H9 (cell line): ENCODE data around the gene UBL4A. TPM values are rescaled to one million over a fixed set of nuclear protein-coding genes. Genes with fewer than 3 reads are reported as not detected.

Experiments used
- DNase-seq: peaks from one replicate; pipeline ENCODE4 v3.0.0-alpha.2; 2017
- H2AFZ ChIP-seq: one replicate; pipeline ENCODE4 v1.6.1; 2013; ENCODE audit warnings: mild to moderate bottlenecking, low read length, control low read depth, moderate library complexity
- H2AK5ac ChIP-seq: 2 replicates; pipeline ENCODE4 v1.6.1; 2013; ENCODE audit warnings: low read length, control low read depth, mixed read lengths; ENCODE audit not compliant: insufficient read length
- H2BK120ac ChIP-seq: one replicate; pipeline ENCODE4 v1.6.1; 2013; ENCODE audit warnings: low read depth, mild to moderate bottlenecking, low read length, control low read depth, inconsistent platforms; ENCODE audit not compliant: poor library complexity, severe bottlenecking
- H2BK12ac ChIP-seq: 2 replicates; pipeline ENCODE4 v1.6.1; 2013; ENCODE audit warnings: low read length, control low read depth, mixed read lengths, low read depth; ENCODE audit not compliant: insufficient read length
- H2BK15ac ChIP-seq: 2 replicates; pipeline ENCODE4 v1.6.1; 2013; ENCODE audit warnings: low read depth, low read length, control low read depth
- H2BK20ac ChIP-seq: one replicate; pipeline ENCODE4 v1.6.1; 2013; ENCODE audit warnings: low read depth, mild to moderate bottlenecking, low read length, control low read depth, inconsistent platforms; ENCODE audit not compliant: poor library complexity, severe bottlenecking
- H2BK5ac ChIP-seq: 2 replicates; pipeline ENCODE4 v1.6.1; 2013; ENCODE audit warnings: low read length, control low read depth, mixed read lengths; ENCODE audit not compliant: insufficient read length
- H3K14ac ChIP-seq: 2 replicates; pipeline ENCODE4 v1.6.1; 2013; ENCODE audit warnings: low read length, control low read depth; ENCODE audit not compliant: insufficient read depth
- H3K18ac ChIP-seq: 2 replicates; pipeline ENCODE4 v1.6.1; 2013; ENCODE audit warnings: low read depth, mild to moderate bottlenecking, mixed read lengths, low read length, control low read depth; ENCODE audit not compliant: insufficient read length
- H3K23ac ChIP-seq: 2 replicates; pipeline ENCODE4 v1.6.1; 2013; ENCODE audit warnings: low read length, control low read depth, mixed read lengths, low read depth; ENCODE audit not compliant: insufficient read length
- H3K23me2 ChIP-seq: 2 replicates; pipeline ENCODE4 v1.6.1; 2013; ENCODE audit warnings: low read depth, mild to moderate bottlenecking, mixed read lengths, low read length, control low read depth; ENCODE audit not compliant: insufficient read length, poor library complexity, severe bottlenecking
- H3K27ac ChIP-seq: 2 replicates; pipeline ENCODE4 v1.5.1; 2013; ENCODE audit warnings: low read length, control low read depth, mixed read lengths, low read depth; ENCODE audit not compliant: insufficient read length
- H3K27me3 ChIP-seq: 2 replicates; pipeline ENCODE4 v1.6.1; 2013; ENCODE audit warnings: low read length, control low read depth, inconsistent platforms; ENCODE audit not compliant: insufficient read depth
- H3K4ac ChIP-seq: 2 replicates; pipeline ENCODE4 v1.6.1; 2013; ENCODE audit warnings: low read depth, mild to moderate bottlenecking, control low read depth, inconsistent platforms, low read length, moderate library complexity
- H3K4me1 ChIP-seq: 2 replicates; pipeline ENCODE4 v1.6.1; 2013; ENCODE audit warnings: low read length, control low read depth, inconsistent platforms; ENCODE audit not compliant: insufficient read depth
- H3K4me2 ChIP-seq: 2 replicates; pipeline ENCODE4 v1.6.1; 2013; ENCODE audit warnings: low read length, control low read depth, mixed read lengths; ENCODE audit not compliant: insufficient read length, insufficient read depth
- H3K56ac ChIP-seq: 2 replicates; pipeline ENCODE4 v1.6.1; 2013; ENCODE audit warnings: low read depth, mild to moderate bottlenecking, mixed read lengths, low read length, control low read depth; ENCODE audit not compliant: insufficient read length
- H3K79me1 ChIP-seq: 2 replicates; pipeline ENCODE4 v1.6.1; 2013; ENCODE audit warnings: low read depth, mild to moderate bottlenecking, moderate library complexity, low read length, control low read depth, inconsistent platforms; ENCODE audit not compliant: insufficient read depth, poor library complexity, severe bottlenecking
- H3K79me2 ChIP-seq: 2 replicates; pipeline ENCODE4 v1.6.1; 2013; ENCODE audit warnings: low read length, control low read depth, inconsistent platforms; ENCODE audit not compliant: insufficient read depth
- H3K9ac ChIP-seq: 2 replicates; pipeline ENCODE4 v1.6.1; 2013; ENCODE audit warnings: low read length, control low read depth, mixed read lengths; ENCODE audit not compliant: insufficient read length; ENCODE audit errors: extremely low read depth
- H3K9me3 ChIP-seq: one replicate; pipeline ENCODE4 v1.6.1; 2013; ENCODE audit warnings: low read depth, low read length, inconsistent platforms; ENCODE audit not compliant: control insufficient read depth
- H3T11ph ChIP-seq: one replicate; pipeline ENCODE4 v1.6.1; 2013; ENCODE audit warnings: mild to moderate bottlenecking, low read length, control low read depth, inconsistent platforms
- H4K20me1 ChIP-seq: one replicate; pipeline ENCODE4 v1.6.1; 2013; ENCODE audit not compliant: control insufficient read depth, insufficient read length, insufficient read depth
- H4K5ac ChIP-seq: 2 replicates; pipeline ENCODE4 v1.6.1; 2013; ENCODE audit warnings: low read depth, mild to moderate bottlenecking, mixed read lengths, low read length, control low read depth; ENCODE audit not compliant: insufficient read length
- H4K8ac ChIP-seq: replicated peaks from 2 replicates; pipeline ENCODE4 v1.6.1; 2013; ENCODE audit warnings: low read length, control low read depth, mixed read lengths, low read depth; ENCODE audit not compliant: insufficient read length
- H4K91ac ChIP-seq: 2 replicates; pipeline ENCODE4 v1.6.1; 2013; ENCODE audit warnings: low read depth, mild to moderate bottlenecking, moderate library complexity, mixed read lengths, low read length, control low read depth; ENCODE audit not compliant: insufficient read length
- H3K27ac Mint-ChIP-seq, 3 experiments: 2 replicates in 2 of 3; 3 replicates in 1 of 3; pipeline ENCODE4 v1.8.0; 2020 to 2021; ENCODE audit warnings: mixed read lengths in 3 of 3, mild to moderate bottlenecking in 1 of 3, moderate library complexity in 1 of 3
- H3K27me3 Mint-ChIP-seq: 2 replicates; pipeline ENCODE4 v1.8.0; 2021; ENCODE audit warnings: low read depth, mild to moderate bottlenecking, moderate library complexity, mixed read lengths
- H3K36me3 Mint-ChIP-seq, 3 experiments: 2 replicates in 2 of 3; 3 replicates in 1 of 3; pipeline ENCODE4 v1.8.0; 2020 to 2021; ENCODE audit warnings: low read depth in 3 of 3, mixed read lengths in 3 of 3; ENCODE audit not compliant: insufficient read depth in 1 of 3
- H3K4me1 Mint-ChIP-seq, 2 experiments: 2 replicates each; pipeline ENCODE4 v1.8.0; 2020; ENCODE audit warnings: mixed read lengths in 2 of 2
- H3K4me3 Mint-ChIP-seq, 2 experiments: 2 replicates in 1 of 2; 3 replicates in 1 of 2; pipeline ENCODE4 v1.8.0; 2020 to 2021; ENCODE audit warnings: mild to moderate bottlenecking in 2 of 2, mixed read lengths in 2 of 2, moderate library complexity in 1 of 2
- H3K9me3 Mint-ChIP-seq, 2 experiments: 2 replicates in 1 of 2; 3 replicates in 1 of 2; pipeline ENCODE4 v1.8.0; 2020; ENCODE audit warnings: mild to moderate bottlenecking in 2 of 2, mixed read lengths in 2 of 2, moderate library complexity in 1 of 2
- WGBS: extraction: QIAGEN DNeasy Blood & Tissue Kit; methylation state at CpG from one replicate; pipeline ENCODE4 v1.1.7; 2013; ENCODE audit warnings: missing lambda C conversion rate, low lambda C conversion rate, mixed read lengths; ENCODE audit not compliant: insufficient read length; ENCODE audit errors: extremely low coverage; 5-methylcytosine and 5-hydroxymethylcytosine counted together
- total RNA-seq: library from RNA; stranded (reverse); gene quantifications from 2 replicates; pipeline ENCODE4 v1.2.1, GENCODE V29; 2021
- TF ChIP-seq, protein P1 (sequence below): fragments of 200-600 bp; sonication (generic); conservative IDR thresholded peaks from 3 replicates; pipeline ENCODE4 v1.8.0; 2021; ENCODE audit warnings: antibody characterized with exemption, mild to moderate bottlenecking

UBL4A gene
- total RNA-seq, 1 experiment from 2014 or later: 30.9 TPM

- H2BK12ac ChIP-seq: no peak overlapping the region
- no peak overlapping the region for H3K27ac ChIP-seq
- peaks cover 66 to 80% of the 10 kb centered on the region in 2 experiments for H3K9me3 Mint-ChIP-seq
- H4K20me1 ChIP-seq: no peaks in the 10 kb centered on the region
- H3K9me3 ChIP-seq: peaks cover 28% of the 10 kb centered on the region
- peak overlapping the region in 1 of 3 experiments; percentile 57; a peak in 3 of 7 replicates for H3K27ac Mint-ChIP-seq
- H3T11ph ChIP-seq: no peak overlapping the region
- H3K27me3 ChIP-seq: no peaks in the 10 kb centered on the region
- no peak for DNase-seq
- no peak overlapping the region for H2BK5ac ChIP-seq
- no peak overlapping the region for H2AK5ac ChIP-seq
- H3K27me3 Mint-ChIP-seq: no peaks in the 10 kb centered on the region; the same call in none of the 2 replicates
- H2AFZ ChIP-seq: no peak overlapping the region
- no peak overlapping the region for H3K9ac ChIP-seq
- H3K4me2 ChIP-seq: peak overlapping the region; percentile 37
- H4K5ac ChIP-seq: no peak overlapping the region
- no peaks in the 10 kb centered on the region for H3K79me1 ChIP-seq
- H3K18ac ChIP-seq: no peak overlapping the region
- H4K8ac ChIP-seq: no peak overlapping the region
- H3K4me1 Mint-ChIP-seq: peaks cover 3 to 5% of the 10 kb centered on the region in 2 experiments; a peak in 2 of 4 replicates
- peak overlapping the region; percentile 66 to 82 for H3K4me3 Mint-ChIP-seq
- no peak overlapping the region for H3K14ac ChIP-seq
- H3K4ac ChIP-seq: no peak overlapping the region
- no peak overlapping the region for H3K23ac ChIP-seq
- H4K91ac ChIP-seq: no peak overlapping the region
- H3K36me3 Mint-ChIP-seq: peaks cover 31 to 72% (median 63%) of the 10 kb centered on the region in 3 experiments
- WGBS: no CpG with 5 or more reads among the region's 10 CpGs
- H3K4me1 ChIP-seq: no peaks in the 10 kb centered on the region
- H2BK15ac ChIP-seq: no peak overlapping the region
- H3K56ac ChIP-seq: no peak overlapping the region
- no peak overlapping the region for H2BK120ac ChIP-seq
- no peak overlapping the region for H2BK20ac ChIP-seq
- TF ChIP-seq, protein P1, sequence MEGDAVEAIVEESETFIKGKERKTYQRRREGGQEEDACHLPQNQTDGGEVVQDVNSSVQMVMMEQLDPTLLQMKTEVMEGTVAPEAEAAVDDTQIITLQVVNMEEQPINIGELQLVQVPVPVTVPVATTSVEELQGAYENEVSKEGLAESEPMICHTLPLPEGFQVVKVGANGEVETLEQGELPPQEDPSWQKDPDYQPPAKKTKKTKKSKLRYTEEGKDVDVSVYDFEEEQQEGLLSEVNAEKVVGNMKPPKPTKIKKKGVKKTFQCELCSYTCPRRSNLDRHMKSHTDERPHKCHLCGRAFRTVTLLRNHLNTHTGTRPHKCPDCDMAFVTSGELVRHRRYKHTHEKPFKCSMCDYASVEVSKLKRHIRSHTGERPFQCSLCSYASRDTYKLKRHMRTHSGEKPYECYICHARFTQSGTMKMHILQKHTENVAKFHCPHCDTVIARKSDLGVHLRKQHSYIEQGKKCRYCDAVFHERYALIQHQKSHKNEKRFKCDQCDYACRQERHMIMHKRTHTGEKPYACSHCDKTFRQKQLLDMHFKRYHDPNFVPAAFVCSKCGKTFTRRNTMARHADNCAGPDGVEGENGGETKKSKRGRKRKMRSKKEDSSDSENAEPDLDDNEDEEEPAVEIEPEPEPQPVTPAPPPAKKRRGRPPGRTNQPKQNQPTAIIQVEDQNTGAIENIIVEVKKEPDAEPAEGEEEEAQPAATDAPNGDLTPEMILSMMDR: no peak
- peaks cover 2% of the 10 kb centered on the region for H3K23me2 ChIP-seq
- H3K79me2 ChIP-seq: no peaks in the 10 kb centered on the region
These were observed 42.9 kb downstream of the UBL4A start for GRCh38 chrX:154443479-154443910.
